Loucy (cell line): Measurements from ENCODE around the gene TSLP.
A peak's percentile ranks its signal among the peaks of the same experiment; 100 is the strongest.

Source experiments
- H2AFZ ChIP-seq: fragments of 200-600 bp; sonication (generic); 2 replicates; pipeline ENCODE4 v1.6.0; 2016; ENCODE audit warnings: antibody characterized with exemption, mild to moderate bottlenecking, low read length, moderate library complexity
- H3F3A ChIP-seq: fragments of 200-600 bp; 2 replicates; pipeline ENCODE4 v1.6.0; 2016; ENCODE audit warnings: antibody characterized with exemption, low read depth, mild to moderate bottlenecking
- H3K27me3 ChIP-seq: fragments of 200-600 bp; sonication (generic); 2 replicates; pipeline ENCODE4 v1.6.1; 2014; ENCODE audit warnings: low read length, mild to moderate bottlenecking; ENCODE audit not compliant: insufficient read depth, poor library complexity, severe bottlenecking
- H3K36me3 ChIP-seq: fragments of 200-600 bp; sonication (generic); 2 replicates; pipeline ENCODE4 v1.6.1; 2016; ENCODE audit warnings: low read length; ENCODE audit not compliant: insufficient read depth
- H3K4me1 ChIP-seq: fragments of 200-600 bp; sonication (generic); 2 replicates; pipeline ENCODE4 v1.5.1; 2014; ENCODE audit warnings: low read length, mild to moderate bottlenecking; ENCODE audit not compliant: insufficient read depth, poor library complexity, severe bottlenecking
- H3K4me2 ChIP-seq: fragments of 200-600 bp; sonication (generic); 2 replicates; pipeline ENCODE4 v1.6.0; 2014; ENCODE audit warnings: antibody characterized with exemption, low read length, low read depth, mild to moderate bottlenecking; ENCODE audit not compliant: poor library complexity, severe bottlenecking
- H3K4me3 ChIP-seq: fragments of 200-600 bp; sonication (generic); 2 replicates; pipeline ENCODE4 v1.5.1; 2014; ENCODE audit warnings: low read length, mild to moderate bottlenecking, mixed read lengths; ENCODE audit not compliant: poor library complexity, severe bottlenecking
- H3K79me2 ChIP-seq: fragments of 200-600 bp; sonication (generic); 2 replicates; pipeline ENCODE4 v1.6.1; 2014; ENCODE audit warnings: low read length; ENCODE audit not compliant: insufficient read depth
- H3K9ac ChIP-seq: fragments of 200-600 bp; sonication (generic); 2 replicates; pipeline ENCODE4 v1.6.0; 2014; ENCODE audit warnings: mild to moderate bottlenecking, low read depth, low read length, moderate library complexity; ENCODE audit not compliant: poor library complexity, severe bottlenecking
- H3K9me2 ChIP-seq: fragments of 200-600 bp; sonication (generic); replicated peaks from 2 replicates; pipeline ENCODE4 v1.6.1; 2016; ENCODE audit warnings: low read depth, low read length, mixed read lengths
- H3K9me3 ChIP-seq: fragments of 200-600 bp; sonication (generic); 2 replicates; pipeline ENCODE4 v1.6.1; 2014; ENCODE audit warnings: mild to moderate bottlenecking, antibody characterized with exemption, low read length, low read depth; ENCODE audit not compliant: insufficient read depth
- H4K20me1 ChIP-seq: fragments of 200-600 bp; sonication (generic); 2 replicates; pipeline ENCODE4 v1.6.0; 2014; ENCODE audit warnings: antibody characterized with exemption, low read length, mild to moderate bottlenecking; ENCODE audit not compliant: insufficient read depth, poor library complexity, severe bottlenecking
- CTCF ChIP-seq: fragments of 200-600 bp; sonication (generic); conservative IDR thresholded peaks from 2 replicates; pipeline ENCODE4 v1.5.1; 2014; ENCODE audit warnings: mild to moderate bottlenecking, antibody characterized with exemption, low read length
- EZH2phosphoT487 ChIP-seq: fragments of 200-600 bp; IDR thresholded peaks from 2 replicates; pipeline ENCODE4 v1.6.1; 2018; ENCODE audit warnings: antibody characterized with exemption, mild to moderate bottlenecking, moderate library complexity, borderline replicate concordance

TSLP gene

GRCh38 chr5:111072949-111073682 is 1.6 kb downstream of the TSLP start:
- TF ChIP-seq EZH2phosphoT487: no peak
- TF ChIP-seq CTCF: no peak; the same call in 1 of the 2 replicates
- H3K9ac ChIP-seq: peak overlapping the region; percentile 71
- no peaks in the 10 kb centered on the region for H3K9me3 ChIP-seq
- peaks cover 8% of the 10 kb centered on the region for H3K4me1 ChIP-seq
- no peaks in the 10 kb centered on the region for H3F3A ChIP-seq
- H3K36me3 ChIP-seq: no peaks in the 10 kb centered on the region
- H2AFZ ChIP-seq: peak overlapping the region; percentile 89
- peak overlapping the region; percentile 81 for H3K4me2 ChIP-seq
- no peaks in the 10 kb centered on the region for H3K27me3 ChIP-seq
- H3K4me3 ChIP-seq: peak overlapping the region; percentile 79
- H3K9me2 ChIP-seq: no peaks in the 10 kb centered on the region
- no peaks in the 10 kb centered on the region for H4K20me1 ChIP-seq
- peaks cover 4% of the 10 kb centered on the region; the same call in 1 of the 2 replicates for H3K79me2 ChIP-seq

- H4K20me1 ChIP-seq: no peaks in the 10 kb centered on the region
- H3K27me3 ChIP-seq: no peaks in the 10 kb centered on the region
- H3K79me2 ChIP-seq: peaks cover 4% of the 10 kb centered on the region; the same call in 1 of the 2 replicates
- no peaks in the 10 kb centered on the region for H3K9me2 ChIP-seq
- no peak for TF ChIP-seq EZH2phosphoT487
- no peak for TF ChIP-seq CTCF
- no peaks in the 10 kb centered on the region for H3F3A ChIP-seq
- peak overlapping the region; percentile 81 for H3K4me2 ChIP-seq
- H3K4me3 ChIP-seq: peak overlapping the region; percentile 79
- H2AFZ ChIP-seq: no peak overlapping the region
- no peaks in the 10 kb centered on the region for H3K9me3 ChIP-seq
- peak overlapping the region; percentile 71 for H3K9ac ChIP-seq
- H3K36me3 ChIP-seq: no peaks in the 10 kb centered on the region
- H3K4me1 ChIP-seq: peaks cover 8% of the 10 kb centered on the region
Observed at GRCh38 chr5:111074244-111074643, 2.7 kb downstream of the TSLP start.

- Histone ChIP-seq H3K4me2 (peak overlapping the region; percentile 44), H3K27me3 (no peaks in the 10 kb centered on the region), H4K20me1 (no peaks in the 10 kb centered on the region), H3K9me3 (no peaks in the 10 kb centered on the region), H2AFZ (no peak overlapping the region), H3K4me3 (no peak overlapping the region), H3K9me2 (no peaks in the 10 kb centered on the region), H3K9ac (no peak overlapping the region), H3K79me2 (peaks cover 4% of the 10 kb centered on the region; the same call in 1 of the 2 replicates), H3K36me3 (no peaks in the 10 kb centered on the region), H3K4me1 (peaks cover 8% of the 10 kb centered on the region), H3F3A (no peaks in the 10 kb centered on the region)
- no peak for TF ChIP-seq CTCF
- TF ChIP-seq EZH2phosphoT487: no peak
Observed at GRCh38 chr5:111075520-111075919, 4.0 kb downstream of the TSLP start.
